Body of pancreas (tissue), 4 donors: ENCODE data around the gene ATP1A3. TPM values are rescaled to one million over a fixed set of nuclear protein-coding genes. Genes with fewer than 3 reads are reported as not detected.

ENCODE experiments used
- ATAC-seq: fragments of 150-250 bp; one replicate; pipeline ENCODE4 v1.9.1; 2016
- DNase-seq, 4 donors: peaks; one replicate each; pipeline ENCODE4 v3.0.0-alpha.2; 2019
- H3K27ac ChIP-seq, 4 donors: fragments of 200-600 bp; sonication (generic); 1 replicate in 3 of 4; 2 replicates in 1 of 4; pipeline versions ENCODE4 v1.5.1 to v1.6.1; 2016 to 2019; ENCODE audit warnings: mild to moderate bottlenecking in 1 of 4, mixed read lengths in 1 of 4, moderate library complexity in 1 of 4
- H3K27me3 ChIP-seq, 2 donors: fragments of 200-600 bp; sonication (generic); one replicate each; pipeline ENCODE4 v1.6.0; 2016; ENCODE audit warnings: mild to moderate bottlenecking in 1 of 2
- H3K36me3 ChIP-seq, 2 donors: fragments of 200-600 bp; sonication (generic); replicated peaks in 1 of 2; 2 replicates each; pipeline ENCODE4 v1.5.1; 2016; ENCODE audit warnings: low read depth in 2 of 2; ENCODE audit not compliant: insufficient read depth in 1 of 2
- H3K4me1 ChIP-seq: fragments of 200-600 bp; sonication (generic); one replicate; pipeline ENCODE4 v1.6.0; 2016
- H3K4me3 ChIP-seq, 2 donors: fragments of 200-600 bp; sonication (generic); 1 replicate in 1 of 2; 2 replicates in 1 of 2; pipeline ENCODE4 v1.5.1; 2016 to 2019
- H3K9me3 ChIP-seq, 3 donors: fragments of 200-600 bp; sonication (generic); 1 replicate in 2 of 3; 2 replicates in 1 of 3; pipeline ENCODE4 v1.5.1; 2016
- POLR2A ChIP-seq, 3 donors: fragments of 450-650 bp; IDR thresholded peaks; one replicate each; pipeline ENCODE4 v1.6.1; 2016; ENCODE audit warnings: antibody characterized with exemption in 3 of 3, mild to moderate bottlenecking in 2 of 3
- WGBS, 2 donors: methylation state at CpG; one replicate each; pipeline ENCODE4 v1.1.5; 2017; 5-methylcytosine and 5-hydroxymethylcytosine counted together
- intact Hi-C: fragments of 100-400 bp; cut with DNase I; formaldehyde crosslinking; loops from one replicate; pipeline ENCODE4 v1.15.1; 2023
- total RNA-seq, 2 donors: library from RNA; depleted of rRNA; stranded (reverse); fragments of >200 nt; gene quantifications; one replicate each; pipeline ENCODE4 v1.1.0, GENCODE V29; 2016
- TF ChIP-seq, protein P1 (sequence below), 7 experiments: fragments of 450-650 bp in 4 of 7; fragments of 200-600 bp in 3 of 7; sonication (generic) in 3 of 7; IDR thresholded peaks; one replicate each; pipeline ENCODE4 v1.5.1; 2016 to 2019; ENCODE audit warnings: antibody characterized with exemption in 7 of 7

ATP1A3 gene
- total RNA-seq, 2 donors from 2014 or later: 0.26 TPM; not detected in 1

DNA sequence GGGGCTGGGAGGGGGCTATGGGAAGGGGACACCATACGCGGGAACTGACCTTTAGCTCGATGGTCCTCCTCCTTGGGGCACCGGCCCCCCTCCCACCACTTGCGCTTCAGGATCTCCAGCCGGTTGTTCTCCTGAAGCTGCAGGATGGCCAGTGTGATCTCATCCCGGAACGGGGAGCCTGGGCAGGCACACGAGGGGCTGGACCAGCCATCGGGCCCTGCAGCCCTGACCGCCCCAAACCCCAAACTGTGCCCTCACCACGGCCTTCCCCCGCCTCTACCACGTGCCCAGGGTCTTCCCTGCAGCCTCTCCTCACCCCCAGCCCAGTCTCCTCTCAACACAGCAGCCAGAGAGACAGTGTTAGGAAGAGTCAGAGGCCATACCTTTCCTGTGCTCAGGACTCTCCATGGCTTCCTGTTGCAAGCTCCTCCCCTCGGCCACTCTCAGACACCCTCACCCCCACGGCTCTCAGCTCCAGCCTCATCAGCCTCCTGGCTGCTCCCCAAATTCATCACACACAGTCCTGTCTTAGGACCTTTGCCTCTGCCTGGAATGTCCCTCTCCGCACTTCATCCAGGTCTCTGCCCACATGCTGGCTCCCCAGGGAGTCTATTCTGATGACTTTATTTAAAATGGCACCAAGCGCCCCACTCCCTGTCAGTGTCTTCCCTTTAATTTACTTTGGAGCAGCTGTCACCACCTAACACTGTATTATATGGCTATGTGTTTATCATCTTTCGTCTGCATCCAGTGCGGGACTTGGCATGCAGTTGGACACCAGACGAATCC is 9.7 kb upstream of the ATP1A3 start:
- no peak overlapping the region for H3K4me3 ChIP-seq
- intact Hi-C loops: no loop called here
- H3K4me1 ChIP-seq: no peaks in the 10 kb centered on the region
- DNase-seq: no peak
- no peaks in the 10 kb centered on the region for H3K9me3 ChIP-seq
- H3K27ac ChIP-seq: no peak overlapping the region
- TF ChIP-seq, protein P1, sequence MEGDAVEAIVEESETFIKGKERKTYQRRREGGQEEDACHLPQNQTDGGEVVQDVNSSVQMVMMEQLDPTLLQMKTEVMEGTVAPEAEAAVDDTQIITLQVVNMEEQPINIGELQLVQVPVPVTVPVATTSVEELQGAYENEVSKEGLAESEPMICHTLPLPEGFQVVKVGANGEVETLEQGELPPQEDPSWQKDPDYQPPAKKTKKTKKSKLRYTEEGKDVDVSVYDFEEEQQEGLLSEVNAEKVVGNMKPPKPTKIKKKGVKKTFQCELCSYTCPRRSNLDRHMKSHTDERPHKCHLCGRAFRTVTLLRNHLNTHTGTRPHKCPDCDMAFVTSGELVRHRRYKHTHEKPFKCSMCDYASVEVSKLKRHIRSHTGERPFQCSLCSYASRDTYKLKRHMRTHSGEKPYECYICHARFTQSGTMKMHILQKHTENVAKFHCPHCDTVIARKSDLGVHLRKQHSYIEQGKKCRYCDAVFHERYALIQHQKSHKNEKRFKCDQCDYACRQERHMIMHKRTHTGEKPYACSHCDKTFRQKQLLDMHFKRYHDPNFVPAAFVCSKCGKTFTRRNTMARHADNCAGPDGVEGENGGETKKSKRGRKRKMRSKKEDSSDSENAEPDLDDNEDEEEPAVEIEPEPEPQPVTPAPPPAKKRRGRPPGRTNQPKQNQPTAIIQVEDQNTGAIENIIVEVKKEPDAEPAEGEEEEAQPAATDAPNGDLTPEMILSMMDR (IDR thresholded peaks at IDR 0.05): no peak
- no peak for TF ChIP-seq POLR2A (IDR thresholded peaks at IDR 0.05)
- no peak for ATAC-seq
- 49 to 65% methylated on average over 9 to 21 of the region's 21 CpGs for WGBS, 2 donors
- H3K36me3 ChIP-seq: no peaks in the 10 kb centered on the region
- H3K27me3 ChIP-seq: peaks cover 0 to 7% of the 10 kb centered on the region in 2 donors

DNA sequence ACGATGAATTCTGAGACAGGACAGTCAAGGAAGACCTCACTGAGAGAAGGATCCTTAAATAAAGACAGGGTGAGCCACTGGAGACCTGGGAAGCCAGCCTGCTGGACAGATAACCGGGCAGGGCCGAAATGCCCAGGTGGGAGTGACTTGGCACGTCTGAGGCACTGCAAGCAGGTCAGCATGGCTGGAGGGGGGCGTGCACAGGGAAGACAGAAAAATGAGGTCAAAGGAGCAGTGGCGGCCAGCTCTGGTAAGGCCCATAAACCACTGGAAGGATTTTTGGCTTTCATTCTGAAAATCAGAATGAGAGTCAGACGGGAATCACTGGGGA is 5.8 kb upstream of the ATP1A3 start:
- Histone ChIP-seq H3K27me3 (peaks cover 0 to 16% of the 10 kb centered on the region in 2 donors), H3K9me3 (no peaks in the 10 kb centered on the region), H3K27ac (no peak overlapping the region), H3K36me3 (no peaks in the 10 kb centered on the region), H3K4me1 (peaks cover 6% of the 10 kb centered on the region), H3K4me3 (no peak overlapping the region)
- intact Hi-C loops: no loop called here
- TF ChIP-seq POLR2A (IDR thresholded peaks at IDR 0.05): no peak
- TF ChIP-seq, protein P1 (IDR thresholded peaks at IDR 0.05): no peak
- DNase-seq (no peak), ATAC-seq (no peak)
- WGBS, 2 donors: 48 to 55% methylated on average over 7 of the region's 7 CpGs

DNA sequence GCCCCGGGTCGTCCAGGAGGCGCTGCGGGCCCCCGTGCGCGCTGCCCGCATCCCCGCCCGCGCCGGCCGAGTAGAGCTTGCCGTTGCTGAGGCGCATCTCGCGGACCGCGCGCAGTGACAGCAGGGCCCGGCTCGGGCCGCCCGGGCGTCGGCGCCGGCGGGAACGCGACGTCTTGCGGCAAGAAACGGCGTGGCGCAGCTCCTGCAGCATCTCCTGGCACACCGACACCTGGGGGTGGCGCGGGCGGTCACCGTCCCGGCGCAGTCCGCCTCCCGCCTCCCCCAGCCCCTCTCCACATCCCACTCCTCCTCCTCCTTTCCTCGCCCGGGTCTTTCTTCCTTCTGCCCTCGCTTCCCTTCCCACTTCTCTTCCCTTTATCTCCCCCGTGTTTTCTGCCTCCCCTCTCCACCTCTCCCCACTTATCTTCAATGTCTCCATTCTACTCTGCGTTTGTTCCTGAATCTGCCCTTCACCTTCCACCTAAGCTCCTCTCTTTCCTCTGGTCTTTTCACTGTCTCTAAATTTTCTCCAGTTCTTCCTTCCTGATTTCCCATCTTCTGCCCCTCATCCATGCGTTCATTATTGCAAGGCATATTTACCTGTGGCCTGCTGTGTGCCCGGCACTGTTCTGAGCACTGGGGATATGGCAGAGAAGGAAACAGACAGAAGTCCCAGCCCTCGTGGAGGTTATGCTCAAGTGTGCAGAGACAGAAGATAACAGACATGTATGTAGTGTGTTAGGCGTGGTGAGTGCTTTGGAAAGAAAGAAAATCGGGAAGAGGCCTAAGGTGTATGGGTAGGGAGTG is 5.2 kb upstream of the ATP1A3 start:
- DNase-seq (no peak), ATAC-seq (no peak)
- no peak overlapping the region for H3K4me3 ChIP-seq
- no peak for TF ChIP-seq POLR2A (IDR thresholded peaks at IDR 0.05)
- TF ChIP-seq, protein P1 (IDR thresholded peaks at IDR 0.05): no peak
- H3K27me3 ChIP-seq: peaks cover 0 to 19% of the 10 kb centered on the region in 2 donors
- WGBS, 2 donors: 6 to 14% methylated on average over 30 to 55 of the region's 55 CpGs
- no peaks in the 10 kb centered on the region for H3K36me3 ChIP-seq
- peaks cover 6% of the 10 kb centered on the region for H3K4me1 ChIP-seq
- intact Hi-C loops: no loop called here
- no peaks in the 10 kb centered on the region for H3K9me3 ChIP-seq
- H3K27ac ChIP-seq: no peak overlapping the region

DNA sequence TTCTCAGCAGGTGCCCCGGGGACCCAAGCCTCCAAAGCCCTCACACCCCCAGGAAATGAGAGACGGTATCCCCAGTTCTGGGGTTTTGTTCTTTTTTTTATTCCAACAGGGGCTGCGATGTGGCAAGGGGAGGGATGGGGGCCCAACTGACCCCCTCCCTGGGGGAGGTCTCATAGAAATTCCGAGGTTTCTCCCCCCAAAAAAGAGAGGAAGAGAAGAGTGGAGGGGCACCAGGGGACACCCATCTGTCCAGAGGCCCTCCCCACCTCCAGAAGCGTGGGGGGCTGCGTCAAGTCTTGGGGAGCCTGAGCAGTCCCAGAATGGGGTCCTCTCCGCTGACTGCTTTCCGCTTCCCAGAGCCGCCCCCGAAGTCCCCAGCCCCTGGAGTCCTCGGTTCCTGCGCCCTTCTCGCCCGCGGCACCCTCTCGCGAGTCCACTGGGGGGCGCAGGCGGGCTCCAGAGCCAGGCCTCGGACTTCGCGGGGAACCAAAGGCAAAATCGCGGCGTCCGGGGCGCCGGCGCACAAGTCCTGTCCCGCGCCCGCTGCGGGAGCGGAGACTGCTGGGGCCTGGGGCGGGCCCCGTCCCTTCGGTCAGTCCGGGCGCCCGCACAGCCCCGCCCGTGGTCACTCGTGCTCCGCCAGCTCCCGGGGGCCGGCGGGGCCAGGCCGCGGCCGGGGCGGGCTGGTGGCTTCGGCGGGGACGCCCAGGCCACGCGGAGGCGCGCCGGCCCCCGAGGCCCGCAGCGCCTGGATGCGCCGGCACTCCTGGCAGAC is 4.4 kb upstream of the ATP1A3 start:
- peak in 2 of 4 donors; percentile 19 to 29 for DNase-seq
- TF ChIP-seq, protein P1 (IDR thresholded peaks at IDR 0.05): peak in 6 of 7 experiments; percentile 23 to 34 (median 28)
- no peak for TF ChIP-seq POLR2A (IDR thresholded peaks at IDR 0.05)
- no peak overlapping the region for H3K27ac ChIP-seq
- intact Hi-C loops: no loop called here
- H3K27me3 ChIP-seq: peaks cover 0 to 27% of the 10 kb centered on the region in 2 donors
- WGBS, 2 donors: 2 to 7% methylated on average over 13 to 63 of the region's 64 CpGs
- H3K36me3 ChIP-seq: no peaks in the 10 kb centered on the region
- no peak for ATAC-seq
- H3K4me1 ChIP-seq: peaks cover 14% of the 10 kb centered on the region
- no peaks in the 10 kb centered on the region for H3K9me3 ChIP-seq
- no peak overlapping the region for H3K4me3 ChIP-seq
